T-cell (primary cell): ENCODE measurements around the gene KDELR1. TPM values are rescaled to one million over a fixed set of nuclear protein-coding genes. Genes with fewer than 3 reads are reported as not detected.
"Not testable (repeated sequence)": the region's sequence is repeated elsewhere in the genome, so short reads cannot be mapped to it uniquely, and the experiment has no call there.

Experiments used
- ATAC-seq, 4 experiments: fragments of 200-7000 bp in 3 of 4; fragments of 150-1000 bp in 1 of 4; cut with Tn5 transposase; replicated peaks in 1 of 4; 1 replicate in 3 of 4; 2 replicates in 1 of 4; pipeline ENCODE4 v1.10.0; 2021; ENCODE audit warnings: moderate library complexity in 3 of 4, mild to moderate bottlenecking in 2 of 4, moderate number of reproducible peaks in 1 of 4
- CTCF ChIA-PET, 2 donors: fragments of 300-600 bp; sonication (Branson Sonifier 250); formaldehyde crosslinking; loops; one replicate each; lab custom pipeline; 2022; ENCODE audit warnings: antibody characterized with exemption in 2 of 2; lab: Charles Lee
- POLR2A ChIA-PET, 2 donors: fragments of 300-600 bp; sonication (Branson Sonifier 250); formaldehyde crosslinking; loops; one replicate each; lab custom pipeline; 2022; ENCODE audit warnings: antibody characterized with exemption in 2 of 2; lab: Charles Lee
- DNase-seq, 35 experiments: peaks; one replicate each; pipeline versions ENCODE4 v3.0.0 to v3.0.0-alpha.2; 2013 to 2023
- H3K27ac ChIP-seq: one replicate; pipeline ENCODE4 v1.5.1; 2013; ENCODE audit warnings: low read length
- H3K27me3 ChIP-seq, 2 experiments: replicated peaks in 1 of 2; 1 replicate in 1 of 2; 2 replicates in 1 of 2; pipeline versions ENCODE4 v1.6.1 to v1.7.0; 2013; ENCODE audit warnings: low read length in 1 of 2, mixed read lengths in 1 of 2; ENCODE audit not compliant: control insufficient read depth in 2 of 2, insufficient read depth in 2 of 2; ENCODE audit errors: extremely low read depth in 1 of 2
- H3K36me3 ChIP-seq, 2 donors: 1 replicate in 1 of 2; 2 replicates in 1 of 2; pipeline versions ENCODE4 v1.6.1 to v1.7.0; 2013; ENCODE audit warnings: low read length in 1 of 2; ENCODE audit not compliant: control insufficient read depth in 2 of 2, insufficient read depth in 1 of 2; ENCODE audit errors: extremely low read depth in 1 of 2
- H3K4me1 ChIP-seq, 2 experiments: 1 replicate in 1 of 2; 2 replicates in 1 of 2; pipeline versions ENCODE4 v1.6.1 to v1.7.0; 2013; ENCODE audit warnings: low read length in 2 of 2, mixed read lengths in 1 of 2; ENCODE audit not compliant: insufficient read depth in 2 of 2, control insufficient read depth in 1 of 2; ENCODE audit errors: extremely low read depth in 1 of 2
- H3K4me3 ChIP-seq, 2 donors: 1 replicate in 1 of 2; 2 replicates in 1 of 2; pipeline versions ENCODE4 v1.5.1 to v1.7.0; 2013; ENCODE audit warnings: mild to moderate bottlenecking in 2 of 2, low read length in 1 of 2, moderate library complexity in 1 of 2; ENCODE audit not compliant: control insufficient read depth in 1 of 2; ENCODE audit errors: extremely low read depth in 1 of 2
- H3K9me3 ChIP-seq: 2 replicates; pipeline ENCODE4 v1.7.0; 2013
- H3K27ac Mint-ChIP-seq, 2 donors: one replicate each; pipeline ENCODE4 v1.8.0; 2020 to 2021; ENCODE audit warnings: mild to moderate bottlenecking in 2 of 2, mixed read lengths in 2 of 2
- H3K27me3 Mint-ChIP-seq, 2 donors: one replicate each; pipeline ENCODE4 v1.8.0; 2021 to 2022; ENCODE audit warnings: mixed read lengths in 2 of 2
- H3K36me3 Mint-ChIP-seq: one replicate; pipeline ENCODE4 v1.8.0; 2021; ENCODE audit warnings: mixed read lengths
- H3K4me1 Mint-ChIP-seq, 3 donors: one replicate each; pipeline ENCODE4 v1.8.0; 2020 to 2022; ENCODE audit warnings: mixed read lengths in 3 of 3, mild to moderate bottlenecking in 1 of 3
- H3K4me3 Mint-ChIP-seq, 3 donors: one replicate each; pipeline ENCODE4 v1.8.0; 2020 to 2022; ENCODE audit warnings: mild to moderate bottlenecking in 3 of 3, mixed read lengths in 3 of 3, moderate library complexity in 3 of 3
- H3K9me3 Mint-ChIP-seq, 3 donors: one replicate each; pipeline ENCODE4 v1.8.0; 2020 to 2022; ENCODE audit warnings: mixed read lengths in 3 of 3
- WGBS: methylation state at CpG from one replicate; pipeline ENCODE4 v1.1.5; 2013; ENCODE audit warnings: missing lambda C conversion rate; ENCODE audit not compliant: insufficient coverage; 5-methylcytosine and 5-hydroxymethylcytosine counted together
- total RNA-seq, 35 experiments: library from RNA in 6 of 35; stranded (reverse) in 6 of 35; fragments of 120-200 nt in 1 of 35; gene quantifications; one replicate each; pipeline versions ENCODE4 v1.2.1 to v1.2.4 and lab custom pipeline; 2013 to 2026

The KDELR1 gene
- total RNA-seq, 5 donors from 2014 or later (not counting 1 experiment from before 2014, with no cell fraction given): 40.9 to 55.9 (median 47.5) TPM

GRCh38 chr19:48392860-48393558 is 1.7 kb upstream of the KDELR1 start:
- Mint-ChIP-seq H3K27ac (no peak overlapping the region), H3K36me3 (peaks cover 8% of the 10 kb centered on the region), H3K4me3 (peak overlapping the region; percentile 21 to 91 (median 67)), H3K27me3 (peaks cover 27 to 35% of the 10 kb centered on the region in 2 donors), H3K4me1 (peaks cover 44 to 61% (median 48%) of the 10 kb centered on the region in 3 donors), H3K9me3 (no peaks in the 10 kb centered on the region)
- H3K36me3 ChIP-seq: peaks cover 0 to 14% of the 10 kb centered on the region in 2 donors
- WGBS: 94% methylated on average over 12 of the region's 15 CpGs
- H3K4me3 ChIP-seq: no peak overlapping the region
- peaks cover 2 to 53% of the 10 kb centered on the region in 2 experiments for H3K27me3 ChIP-seq
- CTCF ChIA-PET: no interaction called here
- POLR2A ChIA-PET: no interaction called here
- DNase-seq (no peak), ATAC-seq (no peak)
- H3K4me1 ChIP-seq: peaks cover 5 to 73% of the 10 kb centered on the region in 2 experiments
- no peak overlapping the region for H3K27ac ChIP-seq
- no peaks in the 10 kb centered on the region for H3K9me3 ChIP-seq

DNA sequence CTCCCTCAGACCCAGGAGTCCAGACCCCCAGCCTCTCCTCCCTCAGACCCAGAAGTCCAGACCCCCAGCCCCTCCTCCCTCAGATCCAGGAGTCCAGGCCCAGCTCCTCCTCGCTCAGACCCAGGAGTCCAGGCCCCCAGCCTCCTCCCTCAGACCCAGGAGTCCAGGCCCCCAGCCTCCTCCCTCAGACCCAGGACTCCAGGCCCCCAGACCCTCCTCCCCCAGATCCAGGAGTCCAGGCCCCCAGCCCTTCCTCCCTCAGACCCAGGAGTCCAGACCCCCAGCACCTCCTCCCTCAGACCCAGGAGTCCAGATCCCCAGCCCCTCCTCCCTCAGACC is 624 bp upstream of the KDELR1 start:
- not testable (repeated sequence) for H3K9me3 Mint-ChIP-seq, H3K9me3 ChIP-seq, ATAC-seq, H3K4me3 ChIP-seq, DNase-seq, H3K27ac ChIP-seq
- Mint-ChIP-seq H3K4me3 (peak overlapping the region in 2 of 3 donors; percentile 89 to 91), H3K36me3 (peaks cover 13% of the 10 kb centered on the region), H3K27me3 (peaks cover 21 to 25% of the 10 kb centered on the region in 2 donors), H3K27ac (peak overlapping the region in 1 of 2 donors; percentile 93), H3K4me1 (peaks cover 37 to 51% (median 41%) of the 10 kb centered on the region in 3 donors)
- POLR2A ChIA-PET: interaction anchor here in 1 of 2 donors (1.0 kb wide), 1 partner anchor 59 kb away, joined by 3 read pairs; no protein-coding TSS in a partner anchor
- 17% methylated on average over 1 of the region's 1 CpG for WGBS
- Histone ChIP-seq H3K4me1 (peaks cover 3 to 63% of the 10 kb centered on the region in 2 experiments), H3K36me3 (peaks cover 2 to 21% of the 10 kb centered on the region in 2 donors), H3K27me3 (peaks cover 2 to 46% of the 10 kb centered on the region in 2 experiments)
- CTCF ChIA-PET: interaction anchor here in 1 of 2 donors (1.1 to 1.8 kb wide), 3 partner anchors 12 to 192 kb away, joined by 4 to 5 read pairs (median 5); partner anchors contain the start of genes SYNGR4 and TMEM143

- no peaks in the 10 kb centered on the region for H3K9me3 Mint-ChIP-seq
- no peaks in the 10 kb centered on the region for H3K9me3 ChIP-seq
- H3K27me3 ChIP-seq: peaks cover 2 to 31% of the 10 kb centered on the region in 2 experiments
- peaks cover 16% of the 10 kb centered on the region for H3K36me3 Mint-ChIP-seq
- peaks cover 13 to 14% of the 10 kb centered on the region in 2 donors for H3K27me3 Mint-ChIP-seq
- ATAC-seq (peak; percentile 54 to 65 (median 60)), DNase-seq (peak in 33 of 35 experiments; percentile 31 to 78 (median 58))
- peak overlapping the region; percentile 93 to 94 for H3K27ac Mint-ChIP-seq
- H3K27ac ChIP-seq: peak overlapping the region; percentile 93
- H3K4me3 ChIP-seq: peak overlapping the region; percentile 91 to 98
- 6% methylated on average over 14 of the region's 24 CpGs for WGBS
- ChIA-PET CTCF (interaction anchor here (1.0 to 1.8 kb wide), 5 partner anchors 13 to 194 kb away, joined by 3 to 6 read pairs (median 5); partner anchors contain the start of genes SYNGR4 (in 2 of the 2) and TMEM143 (in 2 of the 2)), POLR2A (no interaction called here)
- peaks cover 36 to 45% (median 37%) of the 10 kb centered on the region in 3 donors for H3K4me1 Mint-ChIP-seq
- H3K4me3 Mint-ChIP-seq: peak overlapping the region; percentile 87 to 91 (median 89)
- peaks cover 9 to 31% of the 10 kb centered on the region in 2 donors for H3K36me3 ChIP-seq
- peaks cover 3 to 47% of the 10 kb centered on the region in 2 experiments for H3K4me1 ChIP-seq
Measured at GRCh38 chr19:48390188-48391099, 907 bp downstream of the KDELR1 start.

GRCh38 chr19:48386981-48387380 is 4.4 kb downstream of the KDELR1 start:
- no peak for DNase-seq
- peaks cover 15 to 23% (median 20%) of the 10 kb centered on the region in 3 donors for H3K4me1 Mint-ChIP-seq
- Histone ChIP-seq H3K27me3 (no peaks in the 10 kb centered on the region), H3K27ac (no peak overlapping the region), H3K4me3 (no peak overlapping the region), H3K9me3 (no peaks in the 10 kb centered on the region), H3K36me3 (peaks cover 23 to 55% of the 10 kb centered on the region in 2 donors), H3K4me1 (peaks cover 3 to 21% of the 10 kb centered on the region in 2 experiments)
- ATAC-seq: no peak
- no CpG with 5 or more reads among the region's 3 CpGs for whole genome bisulfite sequencing
- H3K4me3 Mint-ChIP-seq: no peak overlapping the region
- POLR2A ChIA-PET: no interaction called here
- CTCF ChIA-PET: interaction anchor here in 1 of 2 donors (0.7 kb wide), 1 partner anchor 214 kb away, joined by 9 read pairs; no protein-coding TSS in a partner anchor
- H3K27ac Mint-ChIP-seq: no peak overlapping the region
- no peaks in the 10 kb centered on the region for H3K27me3 Mint-ChIP-seq
- peaks cover 40% of the 10 kb centered on the region for H3K36me3 Mint-ChIP-seq
- no peaks in the 10 kb centered on the region for H3K9me3 Mint-ChIP-seq

- WGBS: 100% methylated on average over 5 of the region's 7 CpGs
- H3K27me3 Mint-ChIP-seq: no peaks in the 10 kb centered on the region
- no peak overlapping the region for H3K27ac Mint-ChIP-seq
- ChIA-PET POLR2A (no interaction called here), CTCF (no interaction called here)
- Histone ChIP-seq H3K4me3 (no peak overlapping the region), H3K4me1 (peaks cover 0 to 8% of the 10 kb centered on the region in 2 experiments), H3K27me3 (no peaks in the 10 kb centered on the region), H3K9me3 (no peaks in the 10 kb centered on the region), H3K36me3 (peaks cover 23 to 55% of the 10 kb centered on the region in 2 donors), H3K27ac (no peak overlapping the region)
- no peak overlapping the region for H3K4me3 Mint-ChIP-seq
- no peaks in the 10 kb centered on the region for H3K9me3 Mint-ChIP-seq
- DNase-seq: no peak
- peaks cover 12 to 15% (median 13%) of the 10 kb centered on the region in 3 donors for H3K4me1 Mint-ChIP-seq
- ATAC-seq: no peak
- peaks cover 45% of the 10 kb centered on the region for H3K36me3 Mint-ChIP-seq
Measured at GRCh38 chr19:48385461-48386087, 5.8 kb downstream of the KDELR1 start.
